BJ (cell line): ENCODE data around the gene USH2A. TPM values are rescaled to one million over a fixed set of nuclear protein-coding genes. Genes with fewer than 3 reads are reported as not detected.

ENCODE experiments used
- CTCF ChIA-PET: fragments of 350-600 bp; formaldehyde crosslinking; extraction: SDS; loops from one replicate; lab custom pipeline; 2021; ENCODE audit warnings: antibody characterized with exemption, inconsistent platforms; lab: Yijun Ruan, JAX
- POLR2A ChIA-PET: fragments of 300-600 bp; sonication (Branson Sonifier 250); formaldehyde crosslinking; extraction: SDS; loops from one replicate; lab custom pipeline; 2021; ENCODE audit warnings: antibody characterized with exemption; lab: Charles Lee
- DNase-seq: peaks from one replicate; pipeline ENCODE4 v3.0.0-alpha.2; 2011; ENCODE audit warnings: low read depth
- H3K27me3 ChIP-seq: 2 replicates; pipeline ENCODE4 v1.6.0; 2011; ENCODE audit warnings: low read length; ENCODE audit not compliant: control insufficient read depth, insufficient read depth
- H3K36me3 ChIP-seq: 2 replicates; pipeline ENCODE4 v1.5.1; 2011; ENCODE audit warnings: low read length; ENCODE audit not compliant: control insufficient read depth, insufficient read depth
- H3K4me3 ChIP-seq: 2 replicates; pipeline ENCODE4 v1.5.1; 2011; ENCODE audit warnings: low read depth, mild to moderate bottlenecking, control low read depth, low read length
- polyA plus RNA-seq: library from polyadenylated mRNA; depleted of rRNA; stranded (reverse); fragments of >200 nt; gene quantifications from 2 replicates; pipeline ENCODE4 v1.2.3, GENCODE V29; 2011
- TF ChIP-seq, protein P1 (sequence below): IDR thresholded peaks from 2 replicates; pipeline ENCODE4 v1.5.1; 2011; ENCODE audit warnings: low read depth, mild to moderate bottlenecking, control low read depth, inconsistent platforms, low read length, moderate library complexity; ENCODE audit not compliant: insufficient read depth

USH2A gene
- polyA plus RNA-seq, 1 experiment: under 0.01 TPM

DNA sequence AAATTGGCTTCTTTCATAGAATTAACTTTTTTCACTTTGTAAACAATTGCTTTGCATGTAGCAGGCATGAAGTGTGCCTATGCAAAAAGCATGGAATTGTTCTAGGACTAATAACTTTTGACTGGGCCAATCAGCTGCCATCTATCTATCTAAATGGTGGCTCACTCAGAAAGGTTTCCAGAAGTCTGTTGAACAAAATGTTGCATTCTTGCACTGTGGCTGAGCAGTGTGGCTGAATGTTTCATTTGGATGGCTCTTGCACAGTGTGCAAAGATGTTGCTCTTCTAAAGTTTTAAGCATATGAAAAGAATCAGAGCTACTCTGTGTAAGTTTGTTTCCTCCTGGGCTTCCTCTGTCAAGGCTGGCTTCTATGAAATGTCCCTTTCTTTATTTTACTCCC is 642.6 kb downstream of the USH2A start:
- Histone ChIP-seq H3K4me3 (no peak overlapping the region), H3K36me3 (no peaks in the 10 kb centered on the region), H3K27me3 (no peaks in the 10 kb centered on the region)
- ChIA-PET CTCF (no interaction called here), POLR2A (no interaction called here)
- no peak for DNase-seq
- TF ChIP-seq, protein P1, sequence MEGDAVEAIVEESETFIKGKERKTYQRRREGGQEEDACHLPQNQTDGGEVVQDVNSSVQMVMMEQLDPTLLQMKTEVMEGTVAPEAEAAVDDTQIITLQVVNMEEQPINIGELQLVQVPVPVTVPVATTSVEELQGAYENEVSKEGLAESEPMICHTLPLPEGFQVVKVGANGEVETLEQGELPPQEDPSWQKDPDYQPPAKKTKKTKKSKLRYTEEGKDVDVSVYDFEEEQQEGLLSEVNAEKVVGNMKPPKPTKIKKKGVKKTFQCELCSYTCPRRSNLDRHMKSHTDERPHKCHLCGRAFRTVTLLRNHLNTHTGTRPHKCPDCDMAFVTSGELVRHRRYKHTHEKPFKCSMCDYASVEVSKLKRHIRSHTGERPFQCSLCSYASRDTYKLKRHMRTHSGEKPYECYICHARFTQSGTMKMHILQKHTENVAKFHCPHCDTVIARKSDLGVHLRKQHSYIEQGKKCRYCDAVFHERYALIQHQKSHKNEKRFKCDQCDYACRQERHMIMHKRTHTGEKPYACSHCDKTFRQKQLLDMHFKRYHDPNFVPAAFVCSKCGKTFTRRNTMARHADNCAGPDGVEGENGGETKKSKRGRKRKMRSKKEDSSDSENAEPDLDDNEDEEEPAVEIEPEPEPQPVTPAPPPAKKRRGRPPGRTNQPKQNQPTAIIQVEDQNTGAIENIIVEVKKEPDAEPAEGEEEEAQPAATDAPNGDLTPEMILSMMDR: no peak

DNA sequence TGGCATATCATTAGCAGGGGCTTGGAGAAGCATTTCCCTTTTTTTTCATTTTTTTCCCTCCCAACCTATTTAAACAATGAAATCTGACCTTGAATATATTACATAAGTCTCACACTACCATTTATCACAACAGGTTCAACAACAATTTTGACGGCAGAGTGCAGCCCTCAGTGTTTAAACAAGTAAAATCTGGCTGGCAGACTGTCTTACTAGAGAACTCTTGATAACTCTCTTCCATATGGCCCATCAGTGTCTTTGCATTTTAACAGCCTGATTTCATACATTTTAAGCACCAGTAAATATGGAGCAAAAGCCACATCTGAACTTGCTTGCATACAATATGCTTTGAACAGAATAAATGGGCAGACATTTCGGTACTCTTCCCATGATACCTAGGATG is 643.1 kb downstream of the USH2A start:
- CTCF ChIA-PET: no interaction called here
- DNase-seq: no peak
- POLR2A ChIA-PET: no interaction called here
- Histone ChIP-seq H3K4me3 (no peak overlapping the region), H3K27me3 (no peaks in the 10 kb centered on the region), H3K36me3 (no peaks in the 10 kb centered on the region)
- TF ChIP-seq, protein P1: no peak

DNA sequence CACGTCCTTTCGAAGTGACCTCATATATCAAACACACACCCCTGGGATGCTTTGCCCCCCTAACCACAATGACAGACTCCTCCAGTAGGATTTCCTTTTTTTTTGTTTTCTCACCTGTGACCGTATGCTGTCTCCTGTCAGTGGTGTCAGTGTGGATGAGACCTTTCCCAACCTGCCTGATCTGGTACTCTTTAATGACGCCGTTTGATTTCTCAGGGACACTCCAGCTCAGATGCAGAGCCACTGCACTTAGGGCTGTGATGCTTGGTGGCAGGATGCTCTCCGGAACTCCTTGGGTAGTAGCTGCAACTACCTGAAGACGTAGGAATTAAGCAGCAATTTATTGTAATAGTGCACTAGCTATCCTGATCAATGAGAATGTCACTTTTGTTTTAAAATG is 643.5 kb downstream of the USH2A start:
- ChIA-PET CTCF (no interaction called here), POLR2A (no interaction called here)
- DNase-seq: no peak
- H3K27me3 ChIP-seq: no peaks in the 10 kb centered on the region
- TF ChIP-seq, protein P1: no peak
- no peaks in the 10 kb centered on the region for H3K36me3 ChIP-seq
- H3K4me3 ChIP-seq: no peak overlapping the region

DNA sequence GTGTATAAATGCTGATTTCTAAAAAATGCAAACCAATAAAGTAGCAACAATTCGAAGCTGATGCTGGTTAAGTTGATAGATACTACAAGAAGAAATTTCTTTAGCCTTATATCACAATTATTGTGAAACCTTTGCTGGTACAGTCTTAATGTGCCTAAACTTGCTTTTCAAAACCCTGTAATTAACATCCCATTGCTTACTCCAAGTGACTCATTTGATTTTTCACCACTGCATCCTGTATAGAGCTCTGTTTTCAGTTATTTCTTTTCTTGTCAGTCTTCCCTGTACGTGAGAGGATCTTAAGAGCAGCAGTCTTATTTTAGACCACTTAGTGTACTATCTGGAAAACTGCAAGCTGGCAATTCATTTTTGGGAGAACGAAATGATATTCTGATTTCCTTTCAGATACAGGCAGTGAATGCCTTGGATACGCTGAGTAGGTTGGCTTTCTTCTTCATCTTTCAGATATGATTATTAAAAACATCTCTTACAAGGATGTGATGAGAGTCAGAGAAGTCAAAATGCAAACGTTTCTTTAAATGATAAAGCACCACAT is 645.8 kb downstream of the USH2A start:
- CTCF ChIA-PET: no interaction called here
- POLR2A ChIA-PET: no interaction called here
- no peaks in the 10 kb centered on the region for H3K27me3 ChIP-seq
- no peak overlapping the region for H3K4me3 ChIP-seq
- TF ChIP-seq, protein P1: no peak
- H3K36me3 ChIP-seq: no peaks in the 10 kb centered on the region
- peak; percentile 27 for DNase-seq

DNA sequence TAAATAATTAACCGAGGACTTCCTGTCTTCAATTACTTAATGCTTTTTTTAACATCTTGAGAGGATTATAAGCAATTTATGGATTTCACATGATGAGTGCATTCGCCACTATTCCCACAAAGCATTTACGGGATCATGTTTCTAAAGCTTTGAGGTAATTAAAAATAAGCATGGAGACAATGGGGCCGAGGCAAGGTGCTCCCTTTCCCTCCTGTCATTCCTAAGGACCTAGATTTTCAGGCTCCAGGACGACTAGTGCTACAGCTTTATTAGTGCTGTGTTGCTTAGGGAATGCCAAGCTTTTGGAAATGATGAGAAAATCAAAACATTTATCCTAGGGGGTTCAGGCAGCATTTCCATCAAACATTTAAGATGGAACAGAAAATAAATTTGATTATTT is 646.9 kb downstream of the USH2A start:
- TF ChIP-seq, protein P1: no peak
- no peak for DNase-seq
- H3K36me3 ChIP-seq: no peaks in the 10 kb centered on the region
- H3K27me3 ChIP-seq: no peaks in the 10 kb centered on the region
- CTCF ChIA-PET: interaction anchor here (0.8 kb wide), 1 partner anchor 12 kb away, joined by 3 read pairs; no protein-coding TSS in a partner anchor
- POLR2A ChIA-PET: no interaction called here
- no peak overlapping the region for H3K4me3 ChIP-seq
